GM23248 (cell line): ENCODE data around the gene CTNNA2. TPM values are rescaled to one million over a fixed set of nuclear protein-coding genes. Genes with fewer than 3 reads are reported as not detected.

ENCODE experiments used
- DNase-seq: peaks from one replicate; pipeline ENCODE4 v3.0.0-alpha.2; 2015
- H2AFZ ChIP-seq: fragments of 200-600 bp; sonication (generic); 2 replicates; pipeline ENCODE4 v1.6.1; 2016; ENCODE audit warnings: antibody characterized with exemption
- H3F3A ChIP-seq: fragments of 200-600 bp; sonication (generic); 2 replicates; pipeline ENCODE4 v1.6.1; 2016; ENCODE audit warnings: mild to moderate bottlenecking, antibody characterized with exemption, mixed run types; ENCODE audit not compliant: insufficient read depth
- H3K27ac ChIP-seq: fragments of 200-600 bp; sonication (generic); 2 replicates; pipeline ENCODE4 v1.5.1; 2016; ENCODE audit warnings: mild to moderate bottlenecking
- H3K27me3 ChIP-seq: fragments of 200-600 bp; sonication (generic); replicated peaks from 2 replicates; pipeline ENCODE4 v1.6.1; 2016; ENCODE audit warnings: mild to moderate bottlenecking; ENCODE audit not compliant: insufficient read depth
- H3K36me3 ChIP-seq: fragments of 200-600 bp; sonication (generic); 2 replicates; pipeline ENCODE4 v1.6.1; 2016; ENCODE audit warnings: low read depth, mild to moderate bottlenecking
- H3K4me1 ChIP-seq: fragments of 200-600 bp; sonication (generic); 2 replicates; pipeline ENCODE4 v1.6.1; 2016; ENCODE audit warnings: mild to moderate bottlenecking; ENCODE audit not compliant: insufficient read depth
- H3K4me2 ChIP-seq: fragments of 200-600 bp; sonication (generic); one replicate; pipeline ENCODE4 v1.6.1; 2016; ENCODE audit warnings: mild to moderate bottlenecking; ENCODE audit not compliant: unreplicated experiment
- H3K4me3 ChIP-seq: fragments of 200-600 bp; sonication (generic); 2 replicates; pipeline ENCODE4 v1.5.1; 2016; ENCODE audit warnings: mild to moderate bottlenecking
- H3K79me2 ChIP-seq: fragments of 200-600 bp; sonication (generic); 2 replicates; pipeline ENCODE4 v1.6.1; 2016; ENCODE audit warnings: mild to moderate bottlenecking; ENCODE audit not compliant: insufficient read depth
- H3K9ac ChIP-seq: fragments of 200-600 bp; sonication (generic); 2 replicates; pipeline ENCODE4 v1.6.1; 2016; ENCODE audit warnings: mild to moderate bottlenecking
- H3K9me2 ChIP-seq: fragments of 200-600 bp; sonication (generic); 2 replicates; pipeline ENCODE4 v1.6.1; 2016; ENCODE audit warnings: mixed run types, mild to moderate bottlenecking, moderate library complexity; ENCODE audit not compliant: insufficient read depth
- H3K9me3 ChIP-seq: fragments of 200-600 bp; sonication (generic); one replicate; pipeline ENCODE4 v1.6.1; 2017; ENCODE audit warnings: low read depth
- H4K20me1 ChIP-seq: fragments of 200-600 bp; sonication (generic); 2 replicates; pipeline ENCODE4 v1.6.0; 2016; ENCODE audit not compliant: insufficient read depth
- EZH2 ChIP-seq: fragments of 200-600 bp; sonication (generic); IDR thresholded peaks from 2 replicates; pipeline ENCODE4 v1.6.1; 2018; ENCODE audit warnings: antibody characterized with exemption, mild to moderate bottlenecking; ENCODE audit not compliant: insufficient read depth, poor library complexity, severe bottlenecking
- EZH2phosphoT487 ChIP-seq: fragments of 200-600 bp; sonication (generic); IDR thresholded peaks from 2 replicates; pipeline ENCODE4 v1.6.1; 2018; ENCODE audit warnings: antibody characterized with exemption, moderate library complexity, mild to moderate bottlenecking, low read depth; ENCODE audit not compliant: insufficient read depth
- WGBS, 2 experiments: methylation state at CpG; one replicate each; pipeline ENCODE4 v1.1.6; 2015 to 2017; ENCODE audit warnings: low lambda C conversion rate in 2 of 2, low coverage in 1 of 2; ENCODE audit errors: missing lambda C conversion rate in 2 of 2; 5-methylcytosine and 5-hydroxymethylcytosine counted together
- in situ Hi-C: fragments of 300-500 bp; cut with MboI; formaldehyde crosslinking; loops from 2 replicates; pipeline ENCODE4 v1.15.0; 2020
- microRNA-seq: library from miRNA; unstranded; fragments of <30 nt; microRNA quantifications from one replicate; pipeline ENCODE4, GENCODE V29; 2016; ENCODE audit warnings: borderline number of aligned reads
- polyA plus RNA-seq: library from polyadenylated mRNA; unstranded; fragments of >200 nt; fragmentation: Nextera tagmentation; extraction: Ambion mirVana; gene quantifications from 2 replicates; pipeline ENCODE4 v1.2.1, GENCODE V29; 2016
- small RNA-seq: library from RNA; depleted of rRNA; stranded (forward); fragments of <200 nt; gene quantifications from one replicate; pipeline ENCODE3, GENCODE V24; 2014; ENCODE audit warnings: low read depth, low replicate concordance
- total RNA-seq: library from RNA; depleted of rRNA; stranded (reverse); fragments of >200 nt; shearing (Covaris generic); gene quantifications from 2 replicates; pipeline ENCODE4 v1.2.3, GENCODE V29; 2014

The CTNNA2 gene
- total and polyA plus RNA-seq, 2 experiments from 2014 or later: not detected

DNA sequence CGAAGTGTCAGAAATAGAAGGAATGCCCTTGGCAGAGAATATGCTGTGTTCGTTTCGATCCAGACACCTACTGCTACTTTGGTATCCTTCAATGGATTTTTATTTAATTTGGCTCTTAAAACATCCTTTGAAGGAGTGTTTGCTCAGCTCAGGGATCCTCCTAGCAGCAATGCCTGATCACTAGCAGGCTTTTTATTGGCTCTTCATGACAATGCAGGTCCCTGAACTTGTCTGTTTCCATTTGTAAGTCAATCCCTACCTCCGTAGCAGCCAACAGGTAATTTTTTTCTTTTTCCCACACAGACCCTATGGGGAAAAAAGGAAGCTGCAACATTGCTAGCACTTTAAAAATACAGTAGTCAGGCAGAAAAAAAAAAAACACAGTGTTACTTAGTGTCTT lies 1157.9 kb downstream of the CTNNA2 start:
- no peak overlapping the region for H3K27ac ChIP-seq
- no peak for DNase-seq
- no peaks in the 10 kb centered on the region for H3K4me1 ChIP-seq
- H3K9me2 ChIP-seq: no peaks in the 10 kb centered on the region
- H3K4me3 ChIP-seq: no peak overlapping the region
- H4K20me1 ChIP-seq: no peaks in the 10 kb centered on the region
- no peaks in the 10 kb centered on the region for H3K36me3 ChIP-seq
- H2AFZ ChIP-seq: no peak overlapping the region
- H3K4me2 ChIP-seq: no peak overlapping the region
- H3K9ac ChIP-seq: no peak overlapping the region
- no peaks in the 10 kb centered on the region for H3K9me3 ChIP-seq
- TF ChIP-seq EZH2 (no peak), EZH2phosphoT487 (no peak)
- 2 to 3% methylated on average over 4 of the region's 4 CpGs for WGBS, 2 experiments
- in situ Hi-C loops: no loop called here
- no peaks in the 10 kb centered on the region for H3F3A ChIP-seq
- no peaks in the 10 kb centered on the region for H3K27me3 ChIP-seq
- H3K79me2 ChIP-seq: no peaks in the 10 kb centered on the region

DNA sequence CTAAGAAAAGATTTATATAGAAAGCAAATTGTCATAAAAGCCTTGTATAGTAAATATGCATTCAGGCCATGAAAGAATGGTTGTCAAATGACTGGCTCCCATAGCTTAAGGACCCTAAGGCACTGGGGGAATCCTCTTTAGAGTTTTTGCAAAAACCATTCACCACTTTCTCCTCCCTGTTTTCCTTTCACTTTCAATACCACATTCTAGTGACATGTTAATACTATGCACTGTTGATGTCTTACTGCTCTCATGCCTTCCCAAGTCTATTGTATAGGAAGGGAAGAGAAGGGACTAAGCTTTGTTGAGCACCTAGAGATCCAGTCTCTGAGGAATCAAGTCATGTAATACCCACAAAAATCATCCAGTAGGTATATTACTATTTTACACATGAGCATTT lies 1174.7 kb downstream of the CTNNA2 start:
- Histone ChIP-seq H3K9me3 (no peaks in the 10 kb centered on the region), H4K20me1 (no peaks in the 10 kb centered on the region), H3F3A (no peaks in the 10 kb centered on the region), H3K9ac (no peak overlapping the region), H3K4me2 (no peak overlapping the region), H3K79me2 (no peaks in the 10 kb centered on the region), H3K9me2 (no peaks in the 10 kb centered on the region), H3K27me3 (no peaks in the 10 kb centered on the region), H2AFZ (no peak overlapping the region), H3K4me1 (no peaks in the 10 kb centered on the region), H3K4me3 (no peak overlapping the region), H3K27ac (no peak overlapping the region), H3K36me3 (no peaks in the 10 kb centered on the region)
- DNase-seq: no peak
- TF ChIP-seq EZH2phosphoT487 (no peak), EZH2 (no peak)
- in situ Hi-C loops: no loop called here

DNA sequence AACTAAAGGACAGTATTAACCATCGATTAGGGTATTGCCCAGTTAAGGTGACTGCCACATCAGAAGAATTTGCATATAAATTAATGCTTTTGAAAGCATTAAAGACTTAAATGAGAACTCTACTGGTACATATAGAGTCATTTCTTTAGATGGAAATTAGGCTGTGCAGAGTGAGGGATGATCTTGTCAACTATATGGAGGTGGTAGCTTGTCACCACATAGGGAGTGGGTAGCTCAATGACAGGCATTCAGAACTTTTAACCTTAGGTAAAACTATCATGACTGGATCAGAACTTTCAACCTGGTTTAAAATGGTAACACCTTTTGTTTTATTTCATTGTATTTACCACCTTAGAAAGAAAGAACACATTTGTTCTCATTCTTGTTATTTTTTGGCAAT lies 1176.3 kb downstream of the CTNNA2 start:
- no peaks in the 10 kb centered on the region for H3K9me2 ChIP-seq
- H3K36me3 ChIP-seq: no peaks in the 10 kb centered on the region
- H2AFZ ChIP-seq: no peak overlapping the region
- no peaks in the 10 kb centered on the region for H4K20me1 ChIP-seq
- no peak overlapping the region for H3K27ac ChIP-seq
- DNase-seq: no peak
- no peak overlapping the region for H3K9ac ChIP-seq
- no peaks in the 10 kb centered on the region for H3K9me3 ChIP-seq
- H3K27me3 ChIP-seq: no peaks in the 10 kb centered on the region
- H3K79me2 ChIP-seq: no peaks in the 10 kb centered on the region
- no peak overlapping the region for H3K4me2 ChIP-seq
- 0 to 12% methylated on average over 1 of the region's 1 CpG for WGBS, 2 experiments
- no peaks in the 10 kb centered on the region for H3K4me1 ChIP-seq
- H3F3A ChIP-seq: no peaks in the 10 kb centered on the region
- no peak for TF ChIP-seq EZH2phosphoT487
- no peak for TF ChIP-seq EZH2
- in situ Hi-C loops: no loop called here
- no peak overlapping the region for H3K4me3 ChIP-seq

Small RNAs within 50 kb of the gene (microRNA-seq; reads per million reads assigned to microRNA genes)
- not detected for gene MIR4264
- not detected for gene MIR8080

Small RNAs within 50 kb of the gene (small RNA-seq; reads per million reads assigned to genes)
- gene MIR4264 (not detected), gene MIR8080 (not detected), gene RNU6-561P (not detected)
